HG02973 (cell line): Measurements from ENCODE around the gene TPPP.

Source experiments
- ATAC-seq: cut with Tn5 transposase; IDR thresholded peaks from one replicate; pipeline ENCODE4 v1.9.1; 2021; ENCODE audit warnings: moderate library complexity; ENCODE audit not compliant: unreplicated experiment

TPPP gene

DNA sequence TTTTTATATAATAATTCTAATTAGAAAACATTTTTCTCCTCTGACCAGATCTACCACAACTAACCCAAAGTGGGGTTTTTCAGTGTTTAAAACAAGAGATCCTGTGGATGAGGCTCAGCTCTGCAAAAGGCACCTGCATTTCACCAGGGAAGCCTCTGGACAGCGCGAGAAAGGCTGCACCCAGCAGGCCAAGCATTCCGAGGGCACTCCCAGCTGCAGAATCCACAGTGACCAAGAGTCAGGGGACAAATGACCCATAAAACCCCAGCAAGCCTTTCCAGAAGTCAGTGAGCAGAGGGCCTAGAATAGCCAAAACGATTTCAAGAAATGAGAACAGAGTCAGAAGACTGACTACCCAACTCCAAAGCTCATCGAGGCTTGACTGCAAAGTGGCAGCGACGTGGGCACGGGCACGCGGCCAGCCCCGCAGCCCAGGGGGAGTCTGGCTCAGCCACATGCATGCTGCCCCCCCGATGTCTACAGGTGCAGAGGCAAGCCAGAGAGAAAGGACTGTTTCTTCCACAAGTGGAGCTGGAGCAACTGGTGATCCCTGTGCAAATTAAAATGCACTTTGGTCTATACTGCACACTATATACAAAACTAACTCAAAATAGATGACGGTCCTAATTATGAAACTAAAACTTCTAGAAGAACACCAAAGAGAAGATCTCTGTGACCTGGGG, 26.2 kb downstream of the TPPP start:
- ATAC-seq = no peak

DNA sequence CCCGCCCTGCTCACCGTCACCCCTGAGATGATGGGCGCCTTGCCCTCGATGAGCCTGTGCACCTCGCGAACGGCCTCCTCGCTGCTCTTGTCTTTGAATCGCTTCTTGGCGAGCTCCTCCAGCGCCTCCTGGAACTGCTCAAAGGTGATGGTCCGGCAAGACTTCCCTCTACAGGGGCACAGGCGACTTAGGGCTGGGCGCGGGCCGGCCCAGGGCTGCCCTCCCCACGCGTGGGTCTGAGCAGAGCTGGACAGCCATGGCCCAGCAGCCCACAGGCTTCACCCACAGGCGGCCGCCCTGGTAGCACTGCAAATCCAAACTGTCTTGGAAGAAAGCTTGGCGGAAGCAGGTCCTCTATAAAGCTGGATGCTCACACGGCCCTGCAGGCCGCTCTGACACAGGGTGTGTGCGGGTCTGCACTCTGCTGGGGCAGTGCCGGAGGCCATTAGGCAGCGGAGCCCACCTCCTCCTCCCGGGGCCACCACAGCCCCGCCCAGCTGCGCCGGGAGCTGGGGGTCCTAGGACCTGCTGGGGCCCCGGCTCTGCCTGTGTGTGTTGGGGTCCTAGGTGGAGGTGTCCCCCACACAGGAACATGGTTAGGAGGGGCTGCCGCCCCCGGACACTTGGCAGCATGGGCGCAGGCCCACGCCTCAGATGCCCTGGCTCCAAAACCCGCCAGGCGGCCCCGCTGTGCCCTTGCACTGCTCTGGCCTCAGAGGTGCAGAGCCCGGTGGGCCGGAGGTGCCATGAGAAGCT, 27.0 kb downstream of the TPPP start:
- no peak for ATAC-seq

DNA sequence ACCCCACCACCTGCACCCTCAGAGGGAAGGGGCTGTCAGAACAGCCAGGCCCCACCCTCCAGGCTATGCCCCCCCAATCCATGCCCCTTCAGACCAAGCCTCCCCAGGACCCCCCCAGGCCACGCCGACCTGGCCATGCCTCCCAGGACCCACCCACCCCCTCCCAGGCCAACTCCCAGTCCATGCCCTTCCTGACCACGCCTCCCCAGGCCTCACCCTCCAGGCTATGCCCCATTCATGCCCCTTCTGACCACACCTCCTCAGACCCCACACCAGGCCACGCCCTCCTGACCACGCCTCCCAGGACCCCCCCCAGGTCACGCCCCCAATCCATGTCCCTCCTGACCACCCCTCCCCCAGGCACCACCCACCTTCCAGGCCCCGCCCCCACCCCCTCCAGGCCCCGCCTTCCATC, 27.6 kb downstream of the TPPP start:
- no peak for ATAC-seq

DNA sequence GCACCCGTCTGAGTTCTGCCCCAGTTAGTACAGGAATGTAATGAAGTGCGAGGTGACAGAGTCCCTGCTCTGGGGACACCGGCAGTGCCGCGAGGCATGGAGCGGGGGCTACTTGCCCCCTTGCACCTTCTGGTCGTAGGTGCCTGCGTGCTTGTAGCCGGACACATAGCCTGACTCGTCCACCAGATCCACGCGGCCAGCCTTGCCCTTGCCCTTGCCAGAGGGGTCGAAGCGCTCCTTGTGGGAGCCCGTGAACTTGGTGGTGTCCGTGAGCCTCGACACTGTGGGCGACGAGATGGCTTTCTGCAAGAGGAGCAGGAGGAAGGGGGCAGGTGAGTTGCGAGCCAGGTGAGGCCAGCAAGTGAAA, 28.2 kb downstream of the TPPP start:
- ATAC-seq = no peak

DNA sequence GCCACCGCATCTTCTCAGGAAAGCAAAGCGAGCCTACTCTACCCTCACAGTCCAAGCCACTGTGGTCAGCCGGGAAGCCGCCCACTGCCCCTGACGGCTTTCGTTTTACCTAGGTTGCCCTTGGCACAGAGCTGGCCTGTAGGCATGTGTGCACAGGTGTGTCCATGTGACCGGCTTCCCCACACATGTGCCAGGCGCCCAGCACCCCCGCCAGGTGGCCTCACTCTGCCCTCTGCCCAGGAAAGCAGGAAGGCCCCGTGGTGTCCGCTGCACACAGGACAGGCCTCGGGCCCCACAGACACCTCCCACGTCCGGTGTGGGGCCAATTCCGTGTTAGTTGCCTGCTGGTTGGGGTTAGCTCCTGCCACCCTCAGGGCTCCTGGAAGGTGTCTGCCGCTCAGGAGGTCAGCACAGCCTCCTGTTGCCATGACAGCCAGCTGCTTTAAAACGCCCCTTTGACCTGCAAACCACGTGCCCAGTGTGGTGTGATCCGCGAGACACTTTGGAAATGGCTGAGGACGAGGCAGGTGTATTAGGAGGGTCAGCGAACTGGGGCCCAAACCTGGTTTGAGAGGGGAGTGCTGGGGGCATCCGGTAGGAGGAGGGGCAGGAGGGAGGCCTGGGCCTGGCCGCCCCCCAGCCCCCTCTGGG, 28.7 kb downstream of the TPPP start:
- no peak for ATAC-seq

DNA sequence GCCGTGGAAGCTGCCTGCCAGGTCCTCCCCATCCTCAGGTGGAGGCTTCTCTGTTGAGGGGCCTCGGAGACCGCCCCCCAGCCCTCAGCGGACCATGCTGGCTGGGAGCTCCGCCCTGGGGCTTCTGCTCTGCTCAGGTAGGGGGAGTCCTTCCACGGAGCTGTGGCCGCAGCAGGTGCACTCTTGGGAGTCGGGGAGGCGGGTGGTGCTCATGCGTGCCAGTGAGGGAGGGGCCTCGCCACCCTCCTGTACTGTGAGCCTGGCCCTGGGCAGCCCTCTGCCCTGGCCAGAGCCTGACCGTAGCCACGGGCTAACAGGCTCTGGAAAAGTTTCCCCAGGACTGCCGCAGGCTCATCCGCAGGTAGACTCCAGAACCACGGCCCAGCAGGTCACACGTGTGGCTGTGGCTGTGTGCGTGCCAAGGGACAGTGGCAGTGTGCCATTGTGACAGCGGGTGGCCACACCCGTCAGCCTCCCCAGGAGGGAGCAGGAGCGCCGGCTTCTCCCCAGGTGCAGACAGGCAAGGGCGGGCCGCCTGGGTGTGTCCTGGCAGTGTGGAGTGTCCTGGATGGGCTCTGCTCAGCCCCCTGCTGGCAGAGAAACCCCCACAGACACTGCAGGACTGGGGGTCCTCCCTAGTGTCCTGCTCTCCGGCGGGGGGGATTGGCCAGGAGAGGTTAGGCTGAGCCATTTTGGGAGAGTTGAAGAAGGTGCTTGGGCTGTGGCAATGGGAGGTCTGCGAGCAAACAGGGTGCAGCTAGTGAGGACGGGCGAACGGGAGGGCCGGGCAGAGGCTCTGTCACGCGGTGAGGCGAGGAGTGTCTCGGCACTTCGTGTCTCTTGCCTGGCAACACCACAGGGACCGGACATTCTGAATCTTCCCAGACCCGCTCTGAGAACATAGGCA, 29.5 kb downstream of the TPPP start:
- no peak for ATAC-seq

DNA sequence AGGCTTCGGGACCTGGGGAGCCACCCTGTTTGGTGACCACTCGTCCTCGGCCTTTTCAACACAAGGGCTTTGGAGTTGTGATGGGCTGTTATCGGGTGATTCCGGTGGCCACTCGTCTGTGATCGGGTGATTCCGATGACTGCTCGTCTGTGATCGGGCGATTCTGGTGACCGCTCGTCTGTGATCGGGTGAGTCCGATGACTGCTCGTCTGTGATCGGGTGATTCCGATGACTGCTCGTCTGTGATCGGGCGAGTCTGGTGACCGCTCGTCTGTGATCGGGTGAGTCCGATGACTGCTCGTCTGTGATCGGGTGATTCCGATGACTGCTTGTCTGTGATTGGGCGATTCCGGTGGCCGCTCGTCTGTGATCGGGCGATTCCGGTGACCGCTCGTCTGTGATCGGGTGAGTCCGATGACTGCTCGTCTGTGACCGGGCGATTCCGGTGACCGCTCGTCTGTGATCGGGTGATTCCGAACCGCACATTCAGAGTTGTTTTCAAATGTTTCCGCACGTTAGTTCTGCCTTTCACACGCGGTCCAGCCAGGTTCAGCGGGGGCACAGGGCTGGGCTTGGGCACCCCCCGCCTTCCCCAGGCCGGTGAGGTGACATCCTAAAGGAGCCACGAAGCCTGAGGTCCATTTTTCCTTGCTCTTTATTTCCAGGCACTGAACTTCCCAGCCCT, 30.3 kb downstream of the TPPP start:
- ATAC-seq = no peak

DNA sequence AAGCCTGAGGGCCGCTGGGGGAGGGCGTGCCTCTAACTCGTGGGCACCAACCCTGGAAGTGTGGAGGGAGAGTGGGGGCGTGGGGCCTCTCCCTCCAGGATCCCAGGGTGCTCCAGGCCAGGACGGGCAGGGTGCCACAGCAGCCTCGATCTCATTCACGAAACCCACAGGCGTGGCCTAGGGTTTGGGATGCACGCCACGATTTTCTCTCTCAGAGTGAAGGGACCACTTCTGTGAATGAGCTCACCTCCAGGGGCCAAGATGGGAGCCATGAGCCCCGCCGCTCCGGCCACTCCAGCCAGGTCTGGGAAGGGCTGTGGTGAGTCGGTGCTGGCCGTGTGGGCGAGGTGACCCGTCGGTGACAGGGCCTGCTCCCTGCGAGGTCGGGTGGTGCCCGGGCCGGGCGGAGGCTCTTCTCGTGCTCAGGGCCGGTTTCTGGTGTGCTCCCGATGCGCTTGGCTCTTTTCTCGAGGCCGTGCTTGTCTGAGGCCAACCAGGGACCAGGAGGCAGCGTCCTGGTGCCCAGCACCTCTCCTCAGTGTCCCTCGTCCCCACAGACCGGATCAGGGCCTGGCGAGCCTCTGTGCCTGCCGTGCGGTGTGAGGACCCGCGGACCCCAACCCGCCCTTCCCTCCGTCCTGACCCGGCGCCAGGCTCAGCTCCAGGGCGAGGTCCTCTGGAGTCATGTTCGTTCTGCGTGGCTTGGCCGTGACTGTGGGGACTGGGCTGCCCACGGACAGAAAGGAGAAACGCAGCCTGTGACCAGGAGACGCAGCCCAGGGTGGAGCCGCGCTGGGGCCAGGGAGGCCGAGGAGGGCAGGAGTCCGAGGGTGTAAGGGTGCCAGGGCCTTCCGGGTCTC, 31.0 kb downstream of the TPPP start:
- no peak for ATAC-seq

DNA sequence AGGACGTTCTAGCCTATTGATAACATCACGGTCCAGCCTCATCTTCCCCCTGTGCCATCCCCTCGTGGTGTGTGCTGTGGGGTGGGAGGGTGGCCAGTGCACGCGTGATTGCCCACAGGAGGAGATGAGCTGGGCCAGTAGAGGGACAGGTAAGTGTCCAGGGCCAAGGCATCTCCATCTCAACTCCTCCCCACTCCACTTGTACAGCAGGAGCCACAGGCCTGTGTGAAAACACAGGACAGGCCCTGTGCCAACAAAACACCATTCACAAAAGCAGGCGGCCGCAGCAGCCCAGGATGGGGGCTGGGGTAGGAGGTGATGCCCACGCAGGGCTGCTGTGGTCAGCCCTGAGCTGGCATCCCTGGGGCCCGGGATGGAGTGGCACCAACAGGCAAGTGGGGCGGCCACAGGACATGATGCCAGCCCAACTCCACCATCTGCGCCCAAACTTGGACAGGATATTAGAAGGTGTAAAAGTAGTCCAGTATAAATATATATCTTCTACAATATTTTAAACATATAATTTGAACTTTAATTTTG, 32.6 kb downstream of the TPPP start:
- ATAC-seq = no peak

DNA sequence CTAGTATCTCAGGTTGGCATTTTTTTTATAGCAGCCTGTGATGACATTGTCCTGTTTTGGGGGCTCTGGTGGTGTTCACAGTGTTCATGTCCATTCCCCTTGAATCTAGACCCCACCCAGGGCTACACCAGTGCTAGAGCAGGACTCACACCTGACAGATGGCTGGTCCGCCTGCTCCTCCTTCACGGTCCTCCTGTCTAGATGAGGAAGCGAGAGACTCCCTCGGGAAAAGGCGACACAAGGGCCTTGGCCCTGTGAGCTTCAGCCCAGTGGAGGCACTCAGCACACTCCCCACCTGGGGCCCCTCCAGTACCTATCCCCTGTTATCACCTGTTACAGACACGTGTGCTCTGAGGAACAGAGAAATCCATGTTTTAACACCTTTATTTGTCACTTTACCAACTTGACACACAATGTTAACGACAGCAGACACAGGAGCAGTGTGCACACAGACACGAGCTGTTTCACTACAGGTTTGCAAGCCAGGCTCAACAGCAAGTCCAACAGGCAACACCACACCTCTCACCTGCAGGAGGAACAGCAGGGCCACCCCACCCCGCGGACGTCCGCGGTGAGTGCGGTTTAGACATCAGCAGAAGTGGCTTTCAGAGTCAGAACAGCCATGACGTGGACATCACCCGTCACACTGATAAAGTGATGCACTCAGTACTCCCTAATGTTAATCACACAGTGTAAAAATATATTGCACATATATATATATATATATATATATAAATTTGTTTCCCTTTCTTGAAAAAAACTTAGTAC, 33.5 kb downstream of the TPPP start:
- no peak for ATAC-seq

DNA sequence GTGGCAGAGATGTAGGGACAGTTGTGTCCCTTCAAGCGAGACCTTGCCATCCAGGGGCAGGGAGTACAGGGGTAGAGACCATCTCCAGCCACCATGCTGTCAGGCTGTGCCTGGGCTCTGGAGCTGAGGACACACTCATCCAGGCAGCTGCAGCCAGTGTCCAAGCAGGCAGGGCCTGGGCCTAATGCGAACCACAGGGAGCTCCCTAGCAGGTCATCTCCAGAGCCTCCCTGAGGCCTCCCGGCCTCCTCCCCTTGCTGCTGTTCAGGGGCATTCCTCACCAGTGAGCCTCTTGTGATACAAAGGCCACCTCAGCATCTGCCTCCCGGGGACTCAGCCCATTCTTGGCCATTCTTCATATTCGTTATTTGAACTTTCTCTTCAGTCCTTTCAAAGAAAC, 35.0 kb downstream of the TPPP start:
- no peak for ATAC-seq

DNA sequence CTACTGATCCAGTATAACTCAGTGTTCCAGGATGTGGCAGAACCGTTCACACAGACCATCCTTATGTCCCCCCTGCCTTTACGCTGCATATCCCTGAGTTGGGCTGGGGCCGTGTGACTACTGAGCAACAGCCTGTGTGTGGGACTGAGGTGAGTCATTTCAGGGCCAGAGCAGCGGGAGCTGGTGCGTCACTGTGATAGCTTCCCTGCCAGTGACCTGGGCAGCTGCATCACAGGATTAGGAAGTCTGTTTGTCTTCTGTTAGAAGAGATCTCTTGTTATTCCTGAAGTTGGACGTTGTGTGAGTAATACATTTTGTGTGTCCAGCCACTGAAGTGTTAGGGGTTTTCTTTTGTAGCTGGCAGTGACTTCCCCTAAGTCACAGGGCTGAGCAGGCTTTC, 35.6 kb downstream of the TPPP start:
- ATAC-seq = no peak

DNA sequence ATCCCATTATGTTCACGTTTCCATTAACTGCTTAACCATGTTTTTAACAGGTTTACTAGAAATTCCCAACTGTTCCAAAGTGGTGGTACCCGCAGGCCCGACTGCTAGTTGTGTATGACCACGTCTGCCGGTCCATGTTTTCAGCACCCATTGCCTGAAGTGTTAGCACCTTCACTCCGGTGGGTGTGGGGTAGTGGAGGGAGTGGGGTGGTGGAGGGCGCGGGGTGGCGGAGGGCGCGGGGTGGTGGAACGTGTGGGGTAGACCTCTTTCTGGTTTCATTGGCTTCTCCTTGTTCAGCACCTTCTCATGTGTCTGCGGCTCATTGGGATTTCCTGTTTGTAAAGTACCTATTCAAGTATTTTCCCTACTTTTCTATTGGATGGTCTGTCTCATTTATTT, 37.7 kb downstream of the TPPP start:
- no peak for ATAC-seq

DNA sequence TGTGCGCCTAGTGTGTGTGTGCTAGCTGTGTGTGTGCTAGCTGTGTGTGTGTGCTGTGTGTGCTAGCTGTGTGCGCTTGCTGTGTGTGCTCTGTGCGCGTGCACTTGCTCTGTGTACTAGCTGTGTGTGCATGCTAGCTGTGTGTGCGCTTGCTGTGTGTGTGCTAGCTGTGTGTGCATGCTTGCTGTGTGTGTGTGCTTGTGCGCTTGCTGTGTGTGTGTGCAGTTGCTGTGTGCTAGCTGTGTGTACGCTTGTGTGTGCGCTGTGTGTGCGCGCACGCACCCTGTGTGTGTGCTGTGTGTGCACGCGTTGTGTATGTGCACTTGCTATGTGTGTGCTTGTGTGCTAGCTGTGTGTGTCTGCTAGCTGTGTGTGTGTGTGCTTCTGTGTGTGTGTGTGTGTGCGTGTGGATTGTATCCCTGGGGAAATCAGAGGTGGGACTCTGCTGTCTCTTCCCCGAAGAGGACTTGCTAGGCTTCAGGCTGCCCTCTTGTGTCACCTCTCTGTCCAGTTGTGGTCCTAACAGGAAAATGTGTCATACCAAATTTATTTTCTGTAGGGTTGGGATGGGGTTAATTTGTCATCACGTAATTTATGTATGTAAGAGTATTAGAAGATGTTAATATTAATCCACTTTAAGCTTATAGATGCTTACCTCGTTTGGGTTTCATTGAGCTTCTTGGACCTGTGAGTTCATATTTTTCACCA, 38.9 kb downstream of the TPPP start:
- ATAC-seq = no peak

DNA sequence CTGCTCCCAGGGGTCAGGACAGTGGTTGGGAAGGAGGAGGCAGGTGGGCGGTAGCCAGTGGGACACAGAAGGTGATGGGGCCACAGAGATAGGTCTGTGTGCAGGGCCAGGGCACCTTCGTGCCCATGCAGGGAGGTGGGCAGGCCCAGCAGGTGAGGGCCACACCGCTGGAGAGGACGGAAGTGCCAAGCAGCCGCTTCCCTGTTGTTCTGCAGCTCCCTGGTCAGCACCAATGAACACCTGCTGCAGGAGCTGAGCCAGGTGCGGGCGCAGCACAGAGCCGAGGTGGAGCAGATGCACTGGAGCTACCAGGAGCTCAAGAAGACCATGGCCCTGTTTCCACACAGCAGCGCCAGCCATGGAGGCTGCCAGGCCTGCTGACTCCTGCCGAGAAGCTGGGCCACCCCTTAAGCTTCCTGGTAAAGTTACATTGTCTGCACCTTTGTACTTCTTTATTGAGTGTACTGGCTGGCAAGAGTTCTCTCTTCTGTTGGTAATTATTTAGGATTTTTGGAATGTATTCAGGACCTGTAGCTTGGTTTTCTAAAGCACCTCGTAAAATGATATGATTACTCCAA, 40.3 kb downstream of the TPPP start:
- no peak for ATAC-seq

DNA sequence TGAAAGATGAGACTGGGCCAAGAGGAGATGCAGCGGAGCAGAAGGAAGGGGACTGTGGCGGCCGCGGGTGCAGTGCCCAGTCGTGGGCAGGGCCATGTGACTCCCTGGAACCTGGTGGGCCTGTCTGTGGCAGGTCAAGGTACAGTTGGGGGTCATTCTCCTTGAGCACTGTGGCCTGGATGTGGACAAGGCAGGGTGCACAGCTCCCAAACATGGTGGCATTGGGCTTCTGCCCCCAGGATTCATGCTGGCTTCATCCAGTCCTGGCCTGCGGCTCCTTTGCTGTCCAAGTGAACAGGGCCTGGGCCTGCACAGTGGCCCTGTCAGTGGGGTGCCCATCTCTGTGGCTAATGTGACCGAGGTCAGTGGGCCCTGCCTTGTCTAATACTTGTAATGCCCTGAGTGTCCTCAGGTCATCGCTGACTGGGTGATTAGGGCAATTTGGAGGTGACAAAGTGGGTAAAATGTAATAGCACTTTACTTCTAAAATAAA, 41.1 kb downstream of the TPPP start:
- no peak for ATAC-seq

DNA sequence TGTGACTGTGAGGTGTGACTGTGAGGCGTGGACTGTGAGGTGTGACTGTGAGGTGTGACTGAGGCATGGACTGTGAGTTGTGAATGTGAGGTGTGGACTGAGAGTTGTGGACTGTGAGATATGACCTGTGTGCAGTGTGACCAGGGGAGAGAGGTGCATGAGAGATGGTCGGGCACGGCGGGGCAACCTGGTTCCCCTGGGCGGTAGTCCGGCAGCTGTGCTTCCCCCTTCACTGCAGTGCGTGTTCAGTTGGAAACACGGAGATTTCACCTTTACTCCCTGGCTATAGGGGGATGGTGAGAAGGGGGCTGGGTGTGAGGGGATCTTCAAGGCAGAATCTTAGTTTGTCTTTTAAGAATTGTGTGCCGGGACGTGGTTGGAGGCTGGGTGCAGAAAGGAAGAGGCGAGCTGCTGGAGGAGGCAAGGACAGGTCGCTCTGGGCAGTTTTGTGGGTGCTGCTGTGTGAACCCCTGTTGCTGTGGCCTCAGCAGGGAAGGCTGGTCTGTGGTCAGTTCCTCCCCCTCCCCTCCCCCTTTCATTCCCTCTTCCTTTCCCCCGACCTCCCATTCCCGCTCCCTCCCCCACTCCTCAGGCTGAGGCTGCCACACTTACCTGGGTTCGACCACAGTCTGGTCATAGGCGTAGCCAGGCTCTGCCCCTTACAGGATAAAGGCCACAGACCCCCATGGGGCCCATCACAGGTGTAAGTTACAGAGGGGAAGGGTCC, 41.7 kb downstream of the TPPP start:
- no peak for ATAC-seq
